OCI-M2 (cell line): ENCODE results near the gene ATIC.

Source experiments
- DNase-seq: peaks from one replicate; lab custom pipeline; 2025; ENCODE audit not compliant: unreplicated experiment; lab: John Stamatoyannopoulos, UW

ATIC gene

GRCh38 chr2:215374642-215375466 lies 63.0 kb downstream of the ATIC start:
- no peak for DNase-seq

GRCh38 chr2:215375467-215375830 lies 63.6 kb downstream of the ATIC start:
- no peak for DNase-seq

- DNase-seq, result no peak
These were observed 64.4 kb downstream of the ATIC start for GRCh38 chr2:215376103-215376780.

- DNase-seq, result no peak
These were observed 65.4 kb downstream of the ATIC start for GRCh38 chr2:215377283-215377682.

- no peak for DNase-seq
These were observed 66.2 kb downstream of the ATIC start for GRCh38 chr2:215378045-215378444.

GRCh38 chr2:215379039-215379438 lies 67.2 kb downstream of the ATIC start:
- no peak for DNase-seq

GRCh38 chr2:215379948-215380347 lies 68.1 kb downstream of the ATIC start:
- no peak for DNase-seq

- no peak for DNase-seq
These were observed 68.8 kb downstream of the ATIC start for GRCh38 chr2:215380699-215381098.

GRCh38 chr2:215382011-215382410 lies 70.2 kb downstream of the ATIC start:
- DNase-seq, result no peak

GRCh38 chr2:215382480-215382879 lies 70.6 kb downstream of the ATIC start:
- DNase-seq, result no peak

GRCh38 chr2:215383652-215384279 lies 71.9 kb downstream of the ATIC start:
- DNase-seq, result no peak

GRCh38 chr2:215384710-215385109 lies 72.9 kb downstream of the ATIC start:
- DNase-seq, result no peak

GRCh38 chr2:215386566-215386965 lies 74.7 kb downstream of the ATIC start:
- DNase-seq, result no peak

GRCh38 chr2:215388002-215388728 lies 76.3 kb downstream of the ATIC start:
- DNase-seq, result no peak

- DNase-seq, result no peak
These were observed 78.7 kb downstream of the ATIC start for GRCh38 chr2:215390550-215390913.

GRCh38 chr2:215391531-215391930 lies 79.7 kb downstream of the ATIC start:
- no peak for DNase-seq

- no peak for DNase-seq
These were observed 80.3 kb downstream of the ATIC start for GRCh38 chr2:215392164-215392563.

- DNase-seq, result no peak
These were observed 80.9 kb downstream of the ATIC start for GRCh38 chr2:215392687-215393270.

GRCh38 chr2:215394102-215394805 lies 82.4 kb downstream of the ATIC start:
- no peak for DNase-seq

GRCh38 chr2:215395687-215396460 lies 84.0 kb downstream of the ATIC start:
- DNase-seq, result no peak
